G401 (cell line): Measurements from ENCODE around the gene ANKRD24. TPM values are rescaled to one million over a fixed set of nuclear protein-coding genes. Genes with fewer than 3 reads are reported as not detected.
"Not testable (repeated sequence)": the region's sequence is repeated elsewhere in the genome, so short reads cannot be mapped to it uniquely, and the experiment has no call there.

Experiments used
- DNase-seq: peaks from one replicate; pipeline ENCODE4 v3.0.0-alpha.2; 2015; ENCODE audit warnings: low spot score
- in situ Hi-C: cut with HindIII; loops from 2 replicates; pipeline ENCODE4 v1.10.0; 2016; ENCODE audit warnings: low sequenced_read_pairs, mixed read lengths
- total RNA-seq: library from RNA; depleted of rRNA; stranded (reverse); fragments of >200 nt; shearing (Covaris generic); gene quantifications from 2 replicates; pipeline ENCODE4 v1.2.3, GENCODE V29; 2014; rRNA removed

Gene ANKRD24
- 3.8 and 4.4 TPM in 2 replicates for total RNA-seq

DNA sequence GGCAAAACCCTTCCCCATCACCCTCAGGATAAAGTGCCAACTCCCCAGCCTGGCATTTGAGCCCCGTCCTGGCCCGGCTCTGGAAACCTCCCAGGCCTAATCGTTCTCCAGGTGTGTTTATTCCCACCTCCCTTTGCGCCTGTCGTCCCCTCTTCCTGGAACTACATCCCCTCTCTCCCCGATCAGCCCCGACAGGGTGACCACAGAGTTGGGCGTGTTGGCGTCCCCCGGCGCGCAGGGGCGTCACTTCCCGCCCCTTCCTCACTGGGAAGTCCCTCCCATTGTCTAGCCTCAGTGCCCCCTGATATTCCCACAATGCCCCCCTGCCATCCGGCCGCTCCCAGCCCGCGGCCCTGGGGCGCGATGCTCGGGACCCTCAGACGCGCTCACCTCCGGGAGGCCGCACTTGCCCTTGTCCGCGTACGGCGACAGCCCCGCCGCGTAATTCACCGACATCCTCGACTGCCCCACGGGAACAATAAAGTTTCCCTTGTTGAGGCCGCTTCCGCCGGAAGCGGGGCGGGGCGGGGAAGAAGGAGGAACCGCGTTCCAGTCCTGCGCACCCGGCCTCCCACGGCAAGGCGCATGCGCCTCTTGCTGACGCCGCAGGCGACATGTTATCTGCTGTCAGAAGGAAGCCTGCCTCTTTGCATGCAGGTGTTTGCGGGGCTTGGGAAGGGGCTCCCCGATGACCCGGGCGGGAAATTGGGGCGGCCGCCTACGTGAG lies at the start of gene ANKRD24, which contains the start of gene SIRT6:
ANKRD24 (plus strand) TSS at position 606 of the 727 bp plus-strand sequence. CDS start 3,737 bp downstream, outside the sequence.
SIRT6 (minus strand) TSS at position 480 of the 727 bp plus-strand sequence; CDS start at position 456, 24 bp downstream.
- peak; percentile 94 for DNase-seq
- in situ Hi-C loops, result no loop called here

DNA sequence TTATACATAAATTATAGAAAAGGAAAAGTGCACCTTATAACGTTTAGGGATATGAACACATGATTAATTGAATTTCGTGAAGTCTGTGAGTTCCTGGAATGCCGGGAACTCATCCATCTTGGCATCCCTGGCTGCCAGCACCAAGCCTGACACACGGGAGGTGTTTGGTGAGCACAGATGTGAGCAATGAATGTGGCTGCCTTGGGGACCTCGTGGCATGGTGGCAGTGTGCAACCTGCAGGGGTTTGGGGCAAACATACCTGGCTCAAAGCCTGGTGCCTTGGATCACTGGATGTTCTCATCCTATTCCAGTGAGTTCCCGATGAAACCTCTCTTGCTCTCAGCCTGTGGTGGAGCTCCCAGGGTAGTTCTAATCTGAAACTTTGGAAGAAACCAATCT lies 48.1 kb upstream of the ANKRD24 start:
- no peak for DNase-seq
- in situ Hi-C loops, result loop anchor here (10.0 kb wide), 1 partner anchor 70 kb away; the partner anchor contains the start of gene ZBTB7A

DNA sequence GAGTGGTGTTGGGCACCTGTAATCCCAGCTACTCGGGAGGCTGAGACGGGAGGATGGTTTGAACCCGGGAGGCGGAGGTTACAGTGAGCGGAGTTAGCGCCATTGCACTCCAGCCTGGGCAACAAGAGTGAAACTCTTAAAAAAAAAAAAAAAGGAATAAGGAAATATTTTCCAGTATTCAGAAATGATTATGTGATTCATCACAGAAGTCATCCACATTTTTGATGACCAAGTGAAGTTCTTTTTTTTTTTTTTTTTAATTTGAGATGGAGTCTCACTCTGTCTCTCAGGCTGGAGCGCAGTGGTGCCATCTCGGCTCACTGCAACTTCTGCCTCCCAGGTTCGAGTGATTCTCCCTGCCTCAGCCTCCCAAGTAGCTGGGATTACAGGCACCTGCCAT lies 47.1 kb upstream of the ANKRD24 start:
- in situ Hi-C loops, result loop anchor here (10.0 kb wide), 1 partner anchor 71 kb away; the partner anchor contains the start of gene ZBTB7A
- DNase-seq, result not testable (repeated sequence)

DNA sequence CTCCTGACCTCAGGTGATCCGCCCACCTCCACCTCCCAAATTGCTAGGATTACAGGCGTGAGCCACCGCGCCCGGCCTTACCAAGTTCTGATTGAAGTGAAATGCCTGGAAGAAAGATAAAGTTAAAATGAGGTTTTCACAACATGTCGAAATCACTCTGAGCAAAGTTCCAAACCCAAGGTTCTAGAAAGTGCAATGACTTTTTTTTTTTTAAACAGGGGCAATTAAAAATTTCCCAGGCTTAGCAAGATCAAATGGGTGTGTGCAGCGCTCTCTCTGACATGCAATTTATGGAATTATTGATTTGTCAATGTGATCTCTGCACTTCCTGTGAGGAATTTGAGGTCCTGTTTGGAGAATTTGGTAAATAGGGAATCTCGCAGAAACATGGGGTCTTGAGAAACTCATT lies 45.8 kb upstream of the ANKRD24 start:
- DNase-seq, result no peak
- in situ Hi-C loops, result loop anchor here (10.0 kb wide), 1 partner anchor 72 kb away; the partner anchor contains the start of gene ZBTB7A

DNA sequence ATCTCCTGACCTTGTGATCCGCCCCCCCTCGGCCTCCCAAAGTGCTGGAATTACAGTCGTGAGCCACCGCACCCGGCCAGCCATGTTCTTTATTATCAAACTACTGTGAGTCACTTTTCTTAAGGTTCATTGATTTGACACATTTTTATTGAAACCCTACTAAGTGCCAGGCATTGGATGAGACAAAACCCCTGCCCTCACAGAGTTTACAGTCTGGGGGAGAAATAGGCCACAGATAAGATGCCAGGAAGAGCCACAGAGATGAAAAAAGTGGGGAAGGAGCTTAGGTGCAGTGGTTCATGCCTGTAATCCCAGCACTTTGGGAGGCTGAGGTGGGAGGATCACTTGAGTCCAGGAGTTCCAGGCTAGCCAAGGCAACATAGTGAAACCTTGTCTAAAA lies 44.0 kb upstream of the ANKRD24 start:
- DNase-seq, result no peak
- in situ Hi-C loops, result loop anchor here (10.0 kb wide), 1 partner anchor 74 kb away; the partner anchor contains the start of gene ZBTB7A

DNA sequence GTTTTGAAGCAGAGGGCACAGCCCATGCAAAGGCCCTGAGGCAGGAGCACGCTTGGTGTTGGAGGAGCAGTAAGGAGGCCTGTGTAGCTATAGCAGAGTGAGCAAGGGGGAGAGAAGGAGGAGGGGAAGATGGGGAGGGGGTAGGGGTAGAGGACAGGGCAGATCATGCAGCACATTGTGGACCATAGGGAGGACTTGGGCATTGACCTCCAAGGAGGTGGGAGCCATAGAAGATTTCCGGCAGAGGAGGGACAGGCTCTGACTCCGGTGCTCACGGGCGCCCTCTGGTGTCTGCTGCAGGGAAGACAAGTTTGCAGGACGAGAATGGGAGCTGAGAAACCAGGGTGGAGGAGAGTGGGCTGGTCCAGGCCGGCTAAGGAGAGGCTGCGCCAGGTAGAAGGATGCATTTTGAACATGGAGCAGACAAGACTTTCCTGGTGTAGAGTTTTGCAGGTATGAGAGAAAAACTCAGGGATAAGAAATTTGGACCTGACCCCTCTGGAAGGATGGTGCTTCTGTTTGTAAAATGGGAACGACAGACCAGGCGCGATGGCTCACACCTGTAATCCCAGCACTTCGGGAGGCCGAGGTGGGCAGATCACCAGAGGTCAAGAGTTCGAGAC lies 42.8 kb upstream of the ANKRD24 start:
- peak; percentile 66 for DNase-seq
- in situ Hi-C loops, result loop anchor here (10.0 kb wide), 1 partner anchor 75 kb away; the partner anchor contains the start of gene ZBTB7A

DNA sequence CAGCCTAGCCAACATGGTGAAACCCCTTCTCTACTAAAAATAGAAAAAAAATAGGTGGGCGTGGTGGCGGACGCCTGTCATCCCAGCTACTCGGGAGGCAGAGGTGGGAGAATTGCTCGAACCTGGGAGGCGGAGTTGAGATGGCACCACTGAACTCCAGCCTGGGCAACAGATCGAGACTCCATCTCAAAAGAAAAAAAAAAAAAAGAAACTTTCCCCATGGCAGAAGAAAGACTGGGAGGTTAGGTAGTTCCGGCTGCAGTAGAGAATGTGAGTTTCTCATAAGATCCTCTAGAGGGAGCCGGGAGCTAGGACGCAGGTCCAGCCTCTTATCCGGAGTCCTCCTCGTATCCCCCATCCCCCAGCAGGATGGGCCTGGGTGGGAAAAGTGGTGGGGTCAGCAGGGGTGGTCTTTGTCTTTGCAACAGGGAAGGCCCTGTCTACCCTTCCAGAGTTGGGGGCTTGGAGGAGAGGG lies 42.2 kb upstream of the ANKRD24 start:
- peak; percentile 65 for DNase-seq
- in situ Hi-C loops, result no loop called here

DNA sequence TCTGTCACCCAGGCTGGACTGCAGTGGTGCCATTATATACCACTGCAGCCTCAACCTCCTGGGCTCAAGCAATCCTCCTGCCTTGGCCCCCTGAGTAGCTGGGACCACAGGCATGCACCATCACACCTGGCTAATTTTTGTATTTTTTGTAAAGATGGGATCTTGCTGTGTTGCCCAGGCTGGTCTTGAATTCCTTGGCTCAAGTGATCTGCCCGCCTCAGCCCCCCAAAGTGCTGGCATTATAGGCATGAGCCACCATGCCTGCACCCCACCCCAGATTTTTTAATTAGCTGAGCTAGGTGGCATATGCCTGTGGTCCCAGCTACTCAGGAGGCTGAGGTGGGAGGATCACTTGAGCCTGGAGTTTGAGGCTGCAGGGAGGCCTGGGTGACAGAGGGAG lies 39.6 kb upstream of the ANKRD24 start:
- in situ Hi-C loops, DNase-seq: not testable (repeated sequence)

DNA sequence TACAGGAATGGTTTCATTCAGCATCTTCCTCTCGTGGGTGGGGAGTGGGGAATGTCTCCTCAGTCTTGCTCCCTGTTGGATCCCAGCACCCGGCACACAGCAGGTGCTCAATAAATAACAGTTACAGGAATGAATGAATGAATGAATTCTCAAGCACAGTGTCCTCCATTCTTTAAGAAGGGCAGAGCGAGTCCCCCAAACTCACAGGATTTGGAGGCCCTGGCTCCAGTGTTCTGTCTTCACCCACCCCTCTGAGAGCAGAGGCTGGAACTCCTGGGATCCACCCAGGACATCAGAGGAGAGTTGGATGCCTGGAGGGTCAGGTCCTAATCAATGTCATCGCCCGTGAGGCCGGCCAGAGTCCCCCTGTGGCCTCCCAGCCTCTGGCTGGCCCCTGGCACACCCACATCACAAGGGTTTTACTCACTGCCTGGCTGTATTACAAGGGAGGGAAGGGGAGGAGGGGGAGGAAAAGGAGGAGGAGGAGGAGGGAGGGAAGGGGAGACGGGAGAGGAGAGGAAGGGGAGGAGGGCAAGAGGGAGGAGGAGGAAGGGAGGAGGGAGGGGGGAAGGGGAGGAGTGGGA lies 37.7 kb upstream of the ANKRD24 start:
- in situ Hi-C loops, result no loop called here
- DNase-seq, result no peak

DNA sequence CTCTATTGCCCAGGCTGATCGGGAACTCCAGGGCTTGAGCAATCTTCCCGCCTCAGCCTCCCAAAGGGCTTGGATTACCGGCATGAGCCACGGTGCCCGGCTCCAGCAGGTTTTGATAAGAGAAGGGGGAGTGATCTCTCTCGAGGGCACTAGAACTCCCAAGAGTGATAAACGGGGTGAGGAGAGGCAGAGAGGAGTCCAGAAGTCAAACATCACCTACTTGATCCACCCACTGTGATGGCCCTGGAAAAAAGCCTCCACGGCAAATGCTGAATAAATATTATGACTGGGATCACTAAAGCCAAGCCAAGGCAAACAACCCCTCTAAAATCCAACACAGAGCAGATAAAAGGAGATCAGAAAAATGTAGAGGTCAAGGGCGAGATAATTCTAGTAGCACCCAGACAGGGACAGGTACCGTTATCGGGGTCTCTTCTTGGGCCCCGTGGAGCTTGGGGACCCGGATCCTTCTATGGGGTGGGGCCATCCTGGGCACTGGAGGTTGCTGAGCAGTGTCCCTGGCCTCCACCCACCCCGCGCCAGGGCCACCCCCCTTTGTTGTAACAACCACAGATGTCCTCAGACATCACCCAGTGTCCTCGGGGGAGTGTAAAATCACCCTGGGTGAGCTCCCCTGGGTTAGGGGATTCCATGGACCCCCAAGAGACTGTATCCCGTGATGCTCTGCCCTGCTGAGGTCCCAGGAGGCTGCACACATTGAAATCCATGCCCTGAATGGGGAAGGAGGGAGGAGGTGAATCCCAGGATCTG lies 32.8 kb upstream of the ANKRD24 start:
- in situ Hi-C loops, result no loop called here
- no peak for DNase-seq

DNA sequence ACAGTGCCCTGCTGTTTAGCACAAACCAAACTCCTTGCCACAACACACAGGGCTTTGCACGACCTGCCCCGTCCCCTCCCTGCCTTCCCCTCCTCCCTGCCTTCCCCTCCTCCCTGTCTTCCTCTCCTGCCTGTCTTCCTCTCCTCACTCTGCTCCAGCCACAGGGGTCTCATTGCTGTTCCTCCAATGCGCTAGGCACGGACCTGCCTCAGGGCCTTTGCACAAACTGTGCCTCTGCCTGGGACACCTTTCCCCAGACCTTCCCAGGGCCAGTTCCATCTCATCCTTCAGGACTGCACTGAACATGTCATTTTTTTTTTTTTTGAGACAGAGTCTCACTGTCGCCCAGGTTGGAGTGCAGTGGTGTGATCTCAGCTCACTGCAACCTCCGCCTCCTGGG lies 30.9 kb upstream of the ANKRD24 start:
- DNase-seq, result no peak
- in situ Hi-C loops, result no loop called here

DNA sequence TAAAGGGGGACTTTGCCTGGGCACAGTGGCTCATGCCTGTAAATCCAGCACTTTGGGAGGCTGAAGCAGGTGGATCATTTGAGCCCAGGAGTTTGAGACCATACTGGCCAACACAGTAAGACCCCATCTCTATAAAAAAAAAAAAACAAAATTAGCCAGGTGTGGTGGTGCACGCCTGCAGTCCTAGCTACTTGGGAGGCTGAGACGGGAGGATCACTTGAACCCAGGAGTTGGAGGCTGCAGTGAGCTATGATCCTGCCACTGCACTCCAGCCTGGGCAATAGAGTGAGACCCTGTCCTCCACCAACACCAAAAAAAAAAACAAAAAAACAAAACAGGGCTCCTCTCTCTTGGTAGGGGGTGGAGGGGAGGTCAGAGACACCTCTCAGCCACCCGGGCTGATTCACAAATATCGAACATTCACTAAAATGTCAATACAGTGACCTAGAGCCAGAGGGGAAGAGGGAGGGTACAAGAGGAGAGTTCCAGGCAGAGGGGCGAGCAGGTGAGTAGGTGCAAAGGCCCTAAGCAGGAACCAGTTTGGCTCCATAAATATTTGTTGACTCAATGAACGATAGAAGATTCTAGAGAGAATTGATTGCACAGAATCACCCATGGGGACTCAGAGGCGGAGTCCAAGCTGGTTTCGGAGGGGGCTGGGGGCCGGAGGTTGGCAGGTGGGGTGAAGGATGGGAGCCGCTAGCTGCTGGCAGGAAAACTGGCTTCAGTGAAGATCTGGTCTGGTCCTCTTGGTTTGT lies 30.1 kb upstream of the ANKRD24 start:
- in situ Hi-C loops, result no loop called here
- no peak for DNase-seq

DNA sequence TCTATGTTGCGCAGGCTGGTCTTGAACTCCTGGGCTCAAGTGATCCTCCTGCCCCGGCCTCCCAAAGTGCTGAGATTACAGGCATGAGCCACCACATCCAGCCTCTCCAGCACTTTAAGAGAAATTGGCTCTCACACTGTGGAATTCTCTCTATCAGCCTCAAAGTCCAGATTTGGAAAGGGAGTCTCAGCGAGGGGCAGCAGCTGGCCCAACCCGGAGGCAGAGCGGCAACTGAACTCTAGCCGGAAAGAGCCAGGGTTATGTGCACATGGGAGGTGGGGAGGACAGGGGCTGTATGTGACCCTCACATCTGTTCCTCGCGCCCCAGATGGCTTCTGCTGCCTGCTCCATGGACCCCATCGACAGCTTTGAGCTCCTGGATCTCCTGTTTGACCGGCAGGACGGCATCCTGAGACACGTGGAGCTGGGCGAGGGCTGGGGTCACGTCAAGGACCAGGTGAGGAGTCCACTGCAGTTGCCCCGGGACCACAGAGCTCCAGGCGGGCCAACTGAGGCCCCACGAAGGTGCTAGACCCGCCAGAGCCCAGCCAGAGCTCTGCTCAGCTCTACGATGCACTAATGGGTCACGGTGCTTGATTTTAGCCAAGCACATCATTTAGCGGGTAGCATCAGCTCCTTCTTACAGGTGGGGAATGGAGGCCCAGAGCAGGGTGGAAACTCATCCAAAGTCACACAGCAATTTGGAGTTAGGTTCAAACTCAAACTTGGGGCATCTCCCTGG lies 27.7 kb upstream of the ANKRD24 start:
- DNase-seq, result no peak
- in situ Hi-C loops, result no loop called here

DNA sequence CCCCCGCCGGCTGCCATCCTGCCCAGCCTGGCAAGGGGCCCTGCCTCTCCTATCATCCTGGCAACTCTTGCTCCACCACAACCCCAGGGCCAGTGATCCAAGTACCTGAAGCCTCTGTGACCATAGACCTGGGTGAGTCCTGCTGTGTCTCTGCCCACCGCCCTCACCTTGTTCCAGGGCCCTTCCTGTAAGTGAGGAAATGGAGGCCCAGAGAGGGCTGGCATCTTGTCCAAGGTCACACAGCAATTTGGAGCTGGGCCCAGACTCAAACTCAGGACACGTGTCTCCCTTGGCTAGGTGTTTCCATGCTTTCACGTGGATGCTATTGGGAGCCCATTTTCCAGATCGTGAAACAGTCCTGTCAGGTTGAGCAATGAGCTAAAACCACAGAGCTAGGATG lies 25.3 kb upstream of the ANKRD24 start:
- in situ Hi-C loops, result no loop called here
- no peak for DNase-seq

DNA sequence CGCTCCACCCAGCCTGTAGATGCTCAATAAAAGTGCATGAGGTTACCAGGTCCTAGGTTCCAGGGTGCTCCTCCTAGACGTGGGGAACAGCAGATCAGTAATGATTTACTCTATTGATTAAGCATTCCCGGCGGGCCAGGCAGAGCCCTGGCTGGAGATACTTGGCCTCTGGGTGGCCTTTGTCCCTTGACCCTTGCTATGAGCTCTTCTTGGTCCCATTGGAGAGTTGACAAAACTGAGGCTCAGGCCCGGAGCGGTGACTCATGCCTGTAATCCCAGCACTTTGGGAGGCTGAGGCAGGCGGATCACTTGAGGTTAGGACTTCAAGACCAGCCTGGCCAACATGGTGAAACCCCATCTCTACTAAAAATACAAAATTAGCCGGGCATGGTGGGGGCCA lies 24.5 kb upstream of the ANKRD24 start:
- DNase-seq, in situ Hi-C loops: not testable (repeated sequence)

DNA sequence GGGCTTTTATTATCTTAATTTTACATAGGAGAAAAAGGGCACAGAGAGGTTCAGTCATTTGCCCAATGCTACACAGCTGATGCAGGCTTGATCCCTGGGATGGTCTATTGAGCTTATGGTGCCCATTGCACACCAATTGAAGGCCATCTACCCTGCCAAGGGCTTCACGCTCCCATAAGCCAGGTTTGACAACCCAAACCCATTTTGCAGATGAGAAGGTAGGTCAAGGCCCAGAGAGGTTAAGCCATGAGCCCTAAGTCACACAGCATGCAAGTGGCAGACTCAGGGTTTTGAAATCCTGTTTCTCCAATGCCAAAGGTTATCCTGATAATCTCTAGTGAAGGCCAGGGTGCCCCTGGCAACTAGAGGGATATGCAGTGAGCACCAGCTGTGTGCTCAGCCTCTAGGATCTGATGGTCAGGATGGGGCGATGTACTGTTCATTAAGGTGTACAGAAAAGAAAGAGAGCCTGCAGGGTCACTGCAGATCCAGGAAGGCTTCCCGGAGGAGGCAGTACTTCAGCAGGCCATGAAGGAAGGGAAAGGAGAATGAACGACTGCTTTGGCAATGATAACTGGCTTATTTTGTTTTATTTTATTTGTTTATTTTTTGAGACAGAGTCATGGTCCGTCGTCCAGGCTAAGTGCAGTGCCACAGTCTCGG lies 20.9 kb upstream of the ANKRD24 start:
- in situ Hi-C loops, result no loop called here
- no peak for DNase-seq

DNA sequence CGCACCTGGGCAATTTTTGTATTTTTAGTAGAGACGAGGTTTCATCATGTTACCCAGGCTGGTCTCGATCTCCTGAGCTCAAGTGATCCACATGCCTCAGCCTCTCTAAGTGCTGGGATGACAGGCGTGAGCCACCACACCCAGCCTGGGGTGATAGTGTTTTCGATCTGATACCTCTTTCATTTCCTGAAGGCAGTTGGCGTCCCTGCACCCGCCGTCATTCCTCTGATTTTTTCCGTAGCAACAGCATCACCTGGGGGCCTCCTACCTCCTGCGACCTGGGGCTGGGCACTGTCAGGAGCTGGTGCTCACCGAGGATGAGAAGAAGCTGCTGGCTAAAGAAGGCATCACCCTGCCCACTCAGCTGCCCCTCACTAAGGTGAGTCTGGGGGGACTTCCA lies 18.2 kb upstream of the ANKRD24 start:
- in situ Hi-C loops, result no loop called here
- no peak for DNase-seq
